ENCODE results near the gene ITGA7.

Gene ITGA7

DNA sequence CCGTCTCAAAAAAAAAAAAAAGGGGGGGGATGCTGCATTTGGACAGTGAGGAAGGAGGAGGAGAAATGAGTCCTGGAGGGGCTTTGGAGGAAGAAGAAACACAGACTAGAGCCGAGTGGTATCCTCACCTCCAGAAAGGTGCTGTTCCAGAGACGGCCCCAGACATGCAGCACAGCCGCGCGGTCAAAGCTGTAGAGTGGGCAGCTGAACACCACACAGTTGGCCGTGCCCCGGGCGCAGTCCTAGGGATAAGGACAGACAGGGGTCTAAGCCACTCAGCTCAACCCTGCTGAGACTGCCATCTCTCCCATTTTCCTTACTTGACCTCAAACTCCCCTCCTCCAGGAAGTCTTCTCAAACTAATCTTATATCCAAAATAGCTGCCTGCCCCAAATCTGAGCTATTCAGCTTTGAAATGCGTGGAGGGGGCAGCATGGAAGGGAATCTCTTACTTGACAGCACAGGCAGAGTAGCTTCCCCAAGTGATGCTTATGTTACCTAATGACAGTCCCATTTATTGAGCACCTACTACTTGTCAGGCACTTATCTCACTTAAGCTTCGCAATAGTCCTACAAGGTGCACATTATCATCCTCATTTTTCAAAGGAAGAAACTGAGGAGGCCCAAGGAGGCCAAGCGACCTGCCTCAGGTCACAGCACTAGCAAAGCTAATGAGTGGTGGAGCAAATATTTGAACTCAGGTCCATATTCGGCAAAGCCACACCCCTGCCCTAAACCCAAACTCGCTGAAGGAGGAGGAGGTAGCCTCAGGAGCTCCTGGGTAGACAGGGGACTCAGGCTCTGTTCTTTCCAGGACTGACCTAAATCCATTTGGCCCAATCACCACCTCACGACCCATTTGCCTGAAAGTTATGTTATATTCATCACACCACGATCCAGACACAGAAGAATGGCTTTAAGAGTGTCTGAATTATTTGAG is 18.7 kb downstream of the ITGA7 start:
- Histone ChIP-seq H3K4me3 (ENCODE audit: low read length) (no peak overlapping the region), H3K9me3 (ENCODE audit: control insufficient read depth, insufficient read depth, low read length) (no peaks in the 10 kb centered on the region), H3K36me3 (ENCODE audit: control insufficient read depth, insufficient read depth, low read length) (peaks cover 10% of the 10 kb centered on the region), H3K27ac (ENCODE audit: low read length) (no peak overlapping the region), H3K27me3 (ENCODE audit: control insufficient read depth, insufficient read depth, low read length) (no peaks in the 10 kb centered on the region), H3K4me1 (ENCODE audit: control insufficient read depth, insufficient read depth, low read length) (no peaks in the 10 kb centered on the region)
- no CpG with 5 or more reads among the region's 16 CpGs for WGBS (ENCODE audit: insufficient coverage, insufficient read length)
- no peak for DNase-seq (ENCODE audit: low read depth, low spot score)

- no peak overlapping the region for H3K4me3 ChIP-seq (ENCODE audit: low read length)
- no peaks in the 10 kb centered on the region for H3K4me1 ChIP-seq (ENCODE audit: control insufficient read depth, insufficient read depth, low read length)
- no peaks in the 10 kb centered on the region for H3K27me3 ChIP-seq (ENCODE audit: control insufficient read depth, insufficient read depth, low read length)
- no peak for DNase-seq (ENCODE audit: low read depth, low spot score)
- H3K36me3 ChIP-seq (ENCODE audit: control insufficient read depth, insufficient read depth, low read length), result peaks cover 10% of the 10 kb centered on the region
- H3K27ac ChIP-seq (ENCODE audit: low read length), result no peak overlapping the region
- no peaks in the 10 kb centered on the region for H3K9me3 ChIP-seq (ENCODE audit: control insufficient read depth, insufficient read depth, low read length)
These were observed 20.0 kb downstream of the ITGA7 start for GRCh38 chr12:55687746-55688145.

- no CpG with 5 or more reads among the region's 9 CpGs for WGBS (ENCODE audit: insufficient coverage, insufficient read length)
- peaks cover 4% of the 10 kb centered on the region; the same call in 1 of the 2 replicates for H3K4me1 ChIP-seq (ENCODE audit: control insufficient read depth, insufficient read depth, low read length)
- H3K36me3 ChIP-seq (ENCODE audit: control insufficient read depth, insufficient read depth, low read length), result peaks cover 10% of the 10 kb centered on the region
- H3K27me3 ChIP-seq (ENCODE audit: control insufficient read depth, insufficient read depth, low read length), result no peaks in the 10 kb centered on the region
- H3K4me3 ChIP-seq (ENCODE audit: low read length), result no peak overlapping the region
- DNase-seq (ENCODE audit: low read depth, low spot score), result no peak
- H3K27ac ChIP-seq (ENCODE audit: low read length), result no peak overlapping the region
- no peaks in the 10 kb centered on the region for H3K9me3 ChIP-seq (ENCODE audit: control insufficient read depth, insufficient read depth, low read length)
These were observed 21.2 kb downstream of the ITGA7 start for GRCh38 chr12:55686366-55687010.

DNA sequence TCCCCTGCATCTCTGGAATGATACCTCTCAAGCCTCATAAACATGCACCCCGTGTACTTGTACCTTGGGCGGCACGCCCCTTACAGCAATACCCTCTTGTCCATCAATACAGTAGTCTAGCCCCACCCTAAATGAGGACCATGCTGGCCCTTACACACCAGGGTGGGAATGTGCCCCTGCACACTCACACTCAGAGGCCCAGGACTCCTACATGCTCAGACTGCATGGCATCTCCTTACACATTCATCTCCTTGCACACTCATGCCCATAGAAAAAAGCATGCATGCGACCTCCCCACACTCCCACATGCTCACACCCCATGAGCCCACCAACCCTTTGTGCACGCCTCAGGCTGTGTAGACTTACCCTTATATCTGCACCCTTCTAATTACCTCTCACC is 22.0 kb downstream of the ITGA7 start:
- Histone ChIP-seq H3K4me3 (ENCODE audit: low read length) (no peak overlapping the region), H3K27me3 (ENCODE audit: control insufficient read depth, insufficient read depth, low read length) (no peaks in the 10 kb centered on the region), H3K9me3 (ENCODE audit: control insufficient read depth, insufficient read depth, low read length) (no peaks in the 10 kb centered on the region), H3K4me1 (ENCODE audit: control insufficient read depth, insufficient read depth, low read length) (peaks cover 4% of the 10 kb centered on the region; the same call in 1 of the 2 replicates), H3K27ac (ENCODE audit: low read length) (no peak overlapping the region), H3K36me3 (ENCODE audit: control insufficient read depth, insufficient read depth, low read length) (peaks cover 10% of the 10 kb centered on the region)
- no CpG with 5 or more reads among the region's 5 CpGs for WGBS (ENCODE audit: insufficient coverage, insufficient read length)
- DNase-seq (ENCODE audit: low read depth, low spot score), result no peak

DNA sequence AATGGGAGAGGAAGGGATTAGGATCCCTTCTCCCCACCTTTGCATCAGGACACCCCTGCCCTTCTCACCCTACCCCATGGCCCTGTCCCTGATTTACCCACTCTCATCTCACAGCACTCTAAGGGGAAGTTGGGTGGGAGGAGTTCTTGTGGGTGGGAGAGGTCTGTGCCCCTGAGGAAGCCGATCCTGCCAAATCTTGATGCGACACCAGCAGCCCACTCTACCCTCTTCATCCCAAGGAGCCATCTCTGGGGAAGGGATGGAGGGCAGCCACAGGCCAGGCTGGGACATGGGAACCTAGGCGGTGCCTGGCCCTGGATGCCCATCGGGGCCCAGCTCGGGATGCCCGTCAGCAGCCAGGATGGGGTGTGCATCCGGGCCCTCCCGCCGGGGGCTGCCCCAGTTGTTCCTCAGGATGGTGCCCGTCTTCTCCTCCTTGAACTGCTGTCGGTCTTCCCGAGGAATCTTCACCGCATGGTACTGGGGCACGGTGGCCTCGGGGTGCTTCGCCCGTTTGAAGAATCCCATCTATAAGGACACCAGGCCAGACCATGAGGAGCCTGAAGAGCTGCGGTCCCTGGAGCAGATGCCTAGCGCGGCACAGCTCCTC is 22.8 kb downstream of the ITGA7 start:
- no peak for DNase-seq (ENCODE audit: low read depth, low spot score)
- Histone ChIP-seq H3K9me3 (ENCODE audit: control insufficient read depth, insufficient read depth, low read length) (no peaks in the 10 kb centered on the region), H3K27me3 (ENCODE audit: control insufficient read depth, insufficient read depth, low read length) (no peaks in the 10 kb centered on the region), H3K4me1 (ENCODE audit: control insufficient read depth, insufficient read depth, low read length) (peaks cover 4% of the 10 kb centered on the region; the same call in 1 of the 2 replicates), H3K4me3 (ENCODE audit: low read length) (no peak overlapping the region), H3K36me3 (ENCODE audit: control insufficient read depth, insufficient read depth, low read length) (peaks cover 10% of the 10 kb centered on the region), H3K27ac (ENCODE audit: low read length) (no peak overlapping the region)
- WGBS (ENCODE audit: insufficient coverage, insufficient read length), result no CpG with 5 or more reads among the region's 20 CpGs

GRCh38 chr12:55683676-55684075 is 24.0 kb downstream of the ITGA7 start:
- Histone ChIP-seq H3K36me3 (ENCODE audit: control insufficient read depth, insufficient read depth, low read length) (peaks cover 10% of the 10 kb centered on the region), H3K27me3 (ENCODE audit: control insufficient read depth, insufficient read depth, low read length) (no peaks in the 10 kb centered on the region), H3K9me3 (ENCODE audit: control insufficient read depth, insufficient read depth, low read length) (no peaks in the 10 kb centered on the region), H3K4me3 (ENCODE audit: low read length) (no peak overlapping the region), H3K27ac (ENCODE audit: low read length) (no peak overlapping the region), H3K4me1 (ENCODE audit: control insufficient read depth, insufficient read depth, low read length) (peaks cover 4% of the 10 kb centered on the region; the same call in 1 of the 2 replicates)
- WGBS (ENCODE audit: insufficient coverage, insufficient read length), result no CpG with 5 or more reads among the region's 7 CpGs
- no peak for DNase-seq (ENCODE audit: low read depth, low spot score)

GRCh38 chr12:55682087-55682796 is 25.5 kb downstream of the ITGA7 start:
- WGBS (ENCODE audit: insufficient coverage, insufficient read length), result no CpG with 5 or more reads among the region's 13 CpGs
- H3K4me3 ChIP-seq (ENCODE audit: low read length), result no peak overlapping the region
- H3K9me3 ChIP-seq (ENCODE audit: control insufficient read depth, insufficient read depth, low read length), result no peaks in the 10 kb centered on the region
- peaks cover 4% of the 10 kb centered on the region; the same call in 1 of the 2 replicates for H3K4me1 ChIP-seq (ENCODE audit: control insufficient read depth, insufficient read depth, low read length)
- H3K36me3 ChIP-seq (ENCODE audit: control insufficient read depth, insufficient read depth, low read length), result peaks cover 6% of the 10 kb centered on the region; the same call in 1 of the 2 replicates
- no peak overlapping the region for H3K27ac ChIP-seq (ENCODE audit: low read length)
- no peak for DNase-seq (ENCODE audit: low read depth, low spot score)
- no peaks in the 10 kb centered on the region for H3K27me3 ChIP-seq (ENCODE audit: control insufficient read depth, insufficient read depth, low read length)

DNA sequence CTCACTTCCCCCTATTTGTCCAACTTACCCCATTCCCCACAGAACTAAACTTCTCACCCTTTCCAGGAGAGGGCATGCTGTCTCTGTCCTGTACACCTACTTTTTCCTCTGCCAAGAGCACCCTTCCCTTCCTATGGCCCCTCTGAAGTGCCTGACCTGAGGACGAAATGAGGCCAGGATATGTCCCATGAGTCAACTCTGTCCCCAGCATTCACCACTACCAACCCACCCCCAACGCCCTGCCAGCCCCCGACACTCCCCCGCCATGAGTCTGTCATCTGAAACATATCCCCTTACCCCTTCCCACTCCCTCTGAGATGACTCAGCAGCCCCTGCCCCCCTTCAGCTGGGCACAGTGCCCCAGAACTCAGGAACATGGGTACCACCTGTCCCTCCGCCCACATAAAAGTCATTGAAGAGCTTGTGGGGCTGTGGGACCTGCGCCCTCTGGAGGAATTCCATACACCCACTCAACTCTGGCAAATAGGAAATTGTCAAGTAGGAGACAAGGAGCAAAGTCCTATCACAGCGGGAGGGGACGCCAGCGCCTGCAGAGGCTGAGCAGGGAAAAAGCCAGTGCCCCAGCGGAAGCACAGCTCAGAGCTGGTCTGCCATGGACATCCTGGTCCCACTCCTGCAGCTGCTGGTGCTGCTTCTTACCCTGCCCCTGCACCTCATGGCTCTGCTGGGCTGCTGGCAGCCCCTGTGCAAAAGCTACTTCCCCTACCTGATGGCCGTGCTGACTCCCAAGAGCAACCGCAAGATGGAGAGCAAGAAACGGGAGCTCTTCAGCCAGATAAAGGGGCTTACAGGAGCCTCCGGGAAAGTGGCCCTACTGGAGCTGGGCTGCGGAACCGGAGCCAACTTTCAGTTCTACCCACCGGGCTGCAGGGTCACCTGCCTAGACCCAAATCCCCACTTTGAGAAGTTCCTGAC is 26.3 kb downstream of the ITGA7 start:
- H3K4me3 ChIP-seq (ENCODE audit: low read length), result no peak overlapping the region
- peaks cover 4% of the 10 kb centered on the region; the same call in 1 of the 2 replicates for H3K4me1 ChIP-seq (ENCODE audit: control insufficient read depth, insufficient read depth, low read length)
- H3K36me3 ChIP-seq (ENCODE audit: control insufficient read depth, insufficient read depth, low read length), result peaks cover 6% of the 10 kb centered on the region; the same call in 1 of the 2 replicates
- no peaks in the 10 kb centered on the region for H3K9me3 ChIP-seq (ENCODE audit: control insufficient read depth, insufficient read depth, low read length)
- no CpG with 5 or more reads among the region's 17 CpGs for WGBS (ENCODE audit: insufficient coverage, insufficient read length)
- H3K27me3 ChIP-seq (ENCODE audit: control insufficient read depth, insufficient read depth, low read length), result no peaks in the 10 kb centered on the region
- DNase-seq (ENCODE audit: low read depth, low spot score), result peak; percentile 79
- no peak overlapping the region for H3K27ac ChIP-seq (ENCODE audit: low read length)

DNA sequence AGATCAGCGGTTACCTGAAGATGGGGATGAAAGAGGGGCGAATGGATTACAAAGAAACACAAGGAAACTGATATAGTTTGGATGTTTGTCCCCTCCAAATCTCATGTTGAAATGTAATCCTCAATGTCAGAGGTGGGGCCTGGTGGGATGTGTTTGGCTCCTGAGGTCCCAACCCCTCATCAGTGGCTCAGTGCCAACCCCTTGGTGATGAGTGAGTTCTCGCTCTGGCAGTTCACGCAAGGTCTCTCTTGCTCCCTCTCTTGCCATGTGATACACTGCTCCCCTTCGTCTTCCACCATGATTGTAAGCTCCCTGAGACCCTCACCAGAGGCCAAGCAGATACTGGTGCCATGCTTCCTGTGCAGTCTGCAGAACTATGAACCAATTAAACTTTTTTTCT is 28.0 kb downstream of the ITGA7 start:
- Histone ChIP-seq H3K9me3 (ENCODE audit: control insufficient read depth, insufficient read depth, low read length) (no peaks in the 10 kb centered on the region), H3K27ac (ENCODE audit: low read length) (no peak overlapping the region), H3K4me1 (ENCODE audit: control insufficient read depth, insufficient read depth, low read length) (peaks cover 4% of the 10 kb centered on the region; the same call in 1 of the 2 replicates), H3K36me3 (ENCODE audit: control insufficient read depth, insufficient read depth, low read length) (0 out of 2 replicates have a peak, but pooled peaks cover under 1% of the 10 kb centered on the region), H3K4me3 (ENCODE audit: low read length) (no peak overlapping the region), H3K27me3 (ENCODE audit: control insufficient read depth, insufficient read depth, low read length) (no peaks in the 10 kb centered on the region)
- DNase-seq (ENCODE audit: low read depth, low spot score), result no peak
- WGBS (ENCODE audit: insufficient coverage, insufficient read length), result no CpG with 5 or more reads among the region's 5 CpGs
